ENCODE measurements around the gene MAP3K20.

- no peak for TF ChIP-seq CTCF (IDR thresholded peaks at IDR 0.05; ENCODE audit: control extremely low read depth in 1 of 3, insufficient read depth in 1 of 3, low read depth in 1 of 3, low read length in 3 of 3)
- TF ChIP-seq CHD1 (IDR thresholded peaks at IDR 0.05; ENCODE audit: low read depth, low read length) = no peak
- TF ChIP-seq ZNF274 (IDR thresholded peaks at IDR 0.05; ENCODE audit: borderline replicate concordance, extremely low read depth, low read length) = no peak
- TF ChIP-seq SP2 (IDR thresholded peaks at IDR 0.05; ENCODE audit: low read length) = no peak
- no peak for TF ChIP-seq RAD21 (IDR thresholded peaks at IDR 0.05 in 1 of 2, conservative IDR thresholded peaks at IDR 0.05 in 1 of 2; ENCODE audit: low read depth in 2 of 2, low read length in 2 of 2)
- no peak for TF ChIP-seq POLR2A (IDR thresholded peaks at IDR 0.05; ENCODE audit: control extremely low read depth in 1 of 2, low read depth in 2 of 2, low read length in 2 of 2)
Observed at GRCh38 chr2:173196080-173196479, 120.4 kb downstream of the MAP3K20 start.

Data from H1 (cell line).